Psoas muscle (tissue), 8 donors: ENCODE measurements around the gene PCDH9. TPM values are rescaled to one million over a fixed set of nuclear protein-coding genes. Genes with fewer than 3 reads are reported as not detected.
A peak's percentile ranks its signal among the peaks of the same experiment; 100 is the strongest.

Source experiments
- ATAC-seq, 4 donors: fragments of 200-7000 bp; cut with Tn5 transposase; one replicate each; pipeline ENCODE4 v1.9.1; 2020; ENCODE audit warnings: moderate library complexity in 3 of 4, mild to moderate bottlenecking in 2 of 4
- DNase-seq, 2 donors: peaks; one replicate each; pipeline ENCODE4 v3.0.0-alpha.2; 2020
- H3K27ac ChIP-seq: fragments of 200-600 bp; one replicate; pipeline ENCODE4 v1.8.0; 2022
- H3K27me3 ChIP-seq, 3 donors: fragments of 200-600 bp in 1 of 3; one replicate each; pipeline versions ENCODE4 v1.6.1 to v1.8.0; 2013 to 2022; ENCODE audit warnings: low read length in 2 of 3, mild to moderate bottlenecking in 2 of 3, moderate library complexity in 1 of 3; ENCODE audit not compliant: insufficient read depth in 3 of 3
- H3K36me3 ChIP-seq, 2 donors: fragments of 200-600 bp in 1 of 2; one replicate each; pipeline versions ENCODE4 v1.6.1 to v1.8.0; 2013 to 2022; ENCODE audit warnings: low read depth in 1 of 2, mild to moderate bottlenecking in 1 of 2, moderate library complexity in 1 of 2; ENCODE audit not compliant: insufficient read depth in 1 of 2
- H3K4me1 ChIP-seq: fragments of 200-600 bp; one replicate; pipeline ENCODE4 v1.8.0; 2022
- H3K4me3 ChIP-seq: fragments of 200-600 bp; one replicate; pipeline ENCODE4 v1.8.0; 2022; ENCODE audit warnings: mild to moderate bottlenecking
- H3K9me3 ChIP-seq: fragments of 200-600 bp; one replicate; pipeline ENCODE4 v1.8.0; 2022
- CTCF ChIP-seq: fragments of 200-600 bp; IDR thresholded peaks from one replicate; pipeline ENCODE4 v1.8.0; 2022; ENCODE audit warnings: antibody characterized with exemption
- WGBS, 3 donors: extraction: QIAGEN DNeasy Blood & Tissue Kit; methylation state at CpG; one replicate each; pipeline versions ENCODE4 v1.1.6 to v1.1.7; 2013; 5-methylcytosine and 5-hydroxymethylcytosine counted together
- intact Hi-C, 2 donors: fragments of 100-400 bp; cut with DNase I; formaldehyde crosslinking; loops; one replicate each; pipeline versions ENCODE4 v1.11.0 to v1.14.2; 2022
- polyA plus RNA-seq, 3 donors: library from polyadenylated mRNA; stranded (reverse); fragments of 200-250 nt; gene quantifications; one replicate each; pipeline ENCODE4 v1.2.3, GENCODE V29; 2013
- total RNA-seq, 4 donors: library from RNA; stranded (reverse); fragmentation: NEBNext Ultra II Directional in 2 of 4; extraction: Animal tissue kit (Norgen Biotek cat#: 25700) in 2 of 4; gene quantifications; one replicate each; pipeline versions ENCODE4 v1.2.1 to v1.2.4, GENCODE V29; 2021 to 2023
- donor health status: healthy with polysubstance abuse.
- donor health status: DM: no; HTN: no; CAD: no; lungs with moderate emphysema.
- donor health status: Bipolar disorder and iron deficiency.
- donor health status: healthy.
- donor health status: DM: yes; HTN: yes; CAD: no.
- donor health status: DM: no; HTN: no; CAD: no.
- donor health status: DM: no; HTN: no; CAD: no.
- donor health status: DM: yes; HTN: yes; CAD: no.

The PCDH9 gene
- total and polyA plus RNA-seq, 7 donors = 0.27 to 4.9 (median 2.1) TPM

- Histone ChIP-seq H3K4me1 (no peaks in the 10 kb centered on the region), H3K27ac (no peak overlapping the region), H3K36me3 (no peaks in the 10 kb centered on the region), H3K4me3 (no peak overlapping the region), H3K27me3 (no peaks in the 10 kb centered on the region), H3K9me3 (no peaks in the 10 kb centered on the region)
- 65 to 75% (median 74%) methylated on average over 5 of the region's 5 CpGs for WGBS, 3 donors
- ATAC-seq (no peak), DNase-seq (no peak)
- intact Hi-C loops = no loop called here
- TF ChIP-seq CTCF = no peak
Measured at GRCh38 chr13:66995203-66995611, 234.9 kb downstream of the PCDH9 start.

- TF ChIP-seq CTCF = no peak
- Histone ChIP-seq H3K9me3 (no peaks in the 10 kb centered on the region), H3K36me3 (no peaks in the 10 kb centered on the region), H3K4me1 (no peaks in the 10 kb centered on the region), H3K27ac (no peak overlapping the region), H3K4me3 (peak overlapping the region; percentile 40), H3K27me3 (no peaks in the 10 kb centered on the region)
- DNase-seq = no peak
- WGBS, 3 donors = 64 to 71% (median 67%) methylated on average over 9 of the region's 9 CpGs
- ATAC-seq = peak in 1 of 4 donors; percentile 13
- intact Hi-C loops = no loop called here
Measured at GRCh38 chr13:66994517-66995202, 235.5 kb downstream of the PCDH9 start.

- intact Hi-C loops = no loop called here
- peak; percentile 36 for TF ChIP-seq CTCF
- Histone ChIP-seq H3K27me3 (no peaks in the 10 kb centered on the region), H3K4me3 (peak overlapping the region; percentile 40), H3K4me1 (no peaks in the 10 kb centered on the region), H3K36me3 (no peaks in the 10 kb centered on the region), H3K27ac (no peak overlapping the region), H3K9me3 (no peaks in the 10 kb centered on the region)
- DNase-seq (peak; percentile 51 to 61), ATAC-seq (peak; percentile 27 to 87 (median 84))
- 14 to 28% (median 22%) methylated on average over 13 of the region's 13 CpGs for WGBS, 3 donors
Measured at GRCh38 chr13:66994097-66994496, 236.0 kb downstream of the PCDH9 start.

GRCh38 chr13:66992719-66993118 is 237.4 kb downstream of the PCDH9 start:
- H3K27me3 ChIP-seq = no peaks in the 10 kb centered on the region
- no peaks in the 10 kb centered on the region for H3K4me1 ChIP-seq
- DNase-seq (no peak), ATAC-seq (no peak)
- no peaks in the 10 kb centered on the region for H3K36me3 ChIP-seq
- WGBS, 3 donors = 48 to 93% (median 86%) methylated on average over 2 of the region's 2 CpGs
- intact Hi-C loops = no loop called here
- H3K9me3 ChIP-seq = no peaks in the 10 kb centered on the region
- no peak for TF ChIP-seq CTCF
- no peak overlapping the region for H3K4me3 ChIP-seq
- no peak overlapping the region for H3K27ac ChIP-seq

- WGBS, 3 donors = 75 to 84% (median 76%) methylated on average over 3 of the region's 3 CpGs
- intact Hi-C loops = no loop called here
- H3K27me3 ChIP-seq = no peaks in the 10 kb centered on the region
- no peaks in the 10 kb centered on the region for H3K36me3 ChIP-seq
- TF ChIP-seq CTCF = no peak
- no peak overlapping the region for H3K27ac ChIP-seq
- H3K4me3 ChIP-seq = no peak overlapping the region
- H3K9me3 ChIP-seq = no peaks in the 10 kb centered on the region
- ATAC-seq (no peak), DNase-seq (no peak)
- no peaks in the 10 kb centered on the region for H3K4me1 ChIP-seq
Measured at GRCh38 chr13:66992183-66992582, 238.0 kb downstream of the PCDH9 start.
